K562 (cell line): Measurements from ENCODE around the gene IQUB. TPM values are rescaled to one million over a fixed set of nuclear protein-coding genes. Genes with fewer than 3 reads are reported as not detected.

Source experiments
- ARID4B ChIP-seq: sonication (generic); formaldehyde crosslinking; IDR thresholded peaks from 2 replicates; pipeline ENCODE4 v1.8.0; 2022; ENCODE audit warnings: mild to moderate bottlenecking, missing genetic modification reagents
- ESRRA ChIP-seq: fragments of 450-650 bp; IDR thresholded peaks from 2 replicates; pipeline ENCODE4 v1.6.1; 2014; ENCODE audit warnings: low read depth, mild to moderate bottlenecking, moderate library complexity, borderline replicate concordance
- FOXM1 ChIP-seq, 2 experiments: fragments of 450-650 bp in 1 of 2; sonication (generic) in 1 of 2; formaldehyde crosslinking in 1 of 2; IDR thresholded peaks; 2 replicates each; pipeline versions ENCODE4 v1.6.1 to v1.9.0; 2017 to 2022; ENCODE audit warnings: low read depth in 2 of 2, mild to moderate bottlenecking in 2 of 2, missing genetic modification reagents in 1 of 2, moderate library complexity in 1 of 2
- HEY1 ChIP-seq: fragments of 250-450 bp; sonication (Bioruptor Pico); IDR thresholded peaks from 2 replicates; pipeline ENCODE4 v1.5.0; 2020; ENCODE audit warnings: mild to moderate bottlenecking, moderate library complexity, borderline replicate concordance
- HNRNPK ChIP-seq: fragments of 200-400 bp; formaldehyde crosslinking; IDR thresholded peaks from one replicate; pipeline ENCODE4 v1.6.1; 2018; ENCODE audit warnings: mild to moderate bottlenecking, low read depth, low read length; ENCODE audit not compliant: poor library complexity, severe bottlenecking
- HNRNPLL ChIP-seq: fragments of 200-400 bp; formaldehyde crosslinking; IDR thresholded peaks from 2 replicates; pipeline ENCODE4 v1.6.1; 2017; ENCODE audit warnings: low read length, low read depth, mild to moderate bottlenecking; ENCODE audit not compliant: poor library complexity, severe bottlenecking
- HOXB6 ChIP-seq: fragments of 250-450 bp; sonication (Bioruptor Pico); IDR thresholded peaks from 2 replicates; pipeline ENCODE4 v1.5.1; 2022; ENCODE audit warnings: mild to moderate bottlenecking, borderline replicate concordance
- ILF3 ChIP-seq: fragments of 450-650 bp; IDR thresholded peaks from 2 replicates; pipeline ENCODE4 v1.6.1; 2018; ENCODE audit warnings: antibody characterized with exemption, mild to moderate bottlenecking, moderate library complexity, borderline replicate concordance
- JUND ChIP-seq, 2 experiments: IDR thresholded peaks; 2 replicates in 1 of 2; 3 replicates in 1 of 2; pipeline ENCODE4 v1.6.1; 2011; ENCODE audit warnings: borderline replicate concordance in 2 of 2, low read depth in 2 of 2, low read length in 2 of 2, improper control_type of control experiment in 1 of 2, missing biosample characterization in 1 of 2, missing genetic modification characterization in 1 of 2, missing genetic modification reagents in 1 of 2
- MED1 ChIP-seq: sonication (generic); formaldehyde crosslinking; IDR thresholded peaks from 2 replicates; pipeline ENCODE4 v1.8.1; 2023; ENCODE audit warnings: missing genetic modification reagents, borderline replicate concordance
- MEIS2 ChIP-seq: fragments of 450-650 bp; IDR thresholded peaks from 2 replicates; pipeline ENCODE4 v1.6.1; 2014; ENCODE audit warnings: mild to moderate bottlenecking; ENCODE audit not compliant: partially characterized antibody
- MIER1 ChIP-seq: fragments of 450-650 bp; IDR thresholded peaks from 2 replicates; pipeline ENCODE4 v1.6.1; 2016; ENCODE audit warnings: antibody characterized with exemption, mild to moderate bottlenecking, low read depth
- PHF8 ChIP-seq: fragments of 200-600 bp; sonication (generic); IDR thresholded peaks from 2 replicates; pipeline ENCODE4 v1.6.1; 2012; ENCODE audit warnings: mixed run types, mild to moderate bottlenecking, inconsistent platforms, low read length, moderate library complexity, borderline replicate concordance
- POLR2AphosphoS2 ChIP-seq: IDR thresholded peaks from 2 replicates; pipeline ENCODE4 v1.6.1; 2012; ENCODE audit warnings: low read length, improper control_type of control experiment
- RBM39 ChIP-seq: fragments of 200-400 bp; formaldehyde crosslinking; optimal IDR thresholded peaks from 2 replicates; pipeline ENCODE3; 2018; ENCODE audit warnings: low read depth, low read length
- SMAD1 ChIP-seq: fragments of 150-350 bp; IDR thresholded peaks from 2 replicates; pipeline ENCODE4 v1.6.1; 2014; ENCODE audit warnings: low read length, low read depth; ENCODE audit not compliant: partially characterized antibody
- STAT5B ChIP-seq: fragments of 250-450 bp; sonication (Bioruptor Pico); IDR thresholded peaks from 2 replicates; pipeline ENCODE4 v1.8.0; 2021; ENCODE audit warnings: mild to moderate bottlenecking, inconsistent platforms
- TCF7 ChIP-seq: sonication (generic); IDR thresholded peaks from 2 replicates; pipeline ENCODE4 v1.6.1; 2016; ENCODE audit warnings: antibody characterized with exemption, borderline replicate concordance
- THRAP3 ChIP-seq: fragments of 450-650 bp; IDR thresholded peaks from 2 replicates; pipeline ENCODE4 v1.6.1; 2016; ENCODE audit warnings: mild to moderate bottlenecking, inconsistent platforms, borderline replicate concordance
- YY1 ChIP-seq, 3 experiments: IDR thresholded peaks; 2 replicates each; pipeline ENCODE4 v1.6.1; 2011; ENCODE audit warnings: low read length in 2 of 3, mild to moderate bottlenecking in 2 of 3, moderate library complexity in 2 of 3, borderline replicate concordance in 1 of 3, control low read depth in 1 of 3, low read depth in 1 of 3; ENCODE audit not compliant: insufficient read depth in 3 of 3, insufficient replicate concordance in 2 of 3, control insufficient read depth in 1 of 3, insufficient read length in 1 of 3; ENCODE audit errors: extremely low read depth in 1 of 3
- ZSCAN29 ChIP-seq: fragments of 450-650 bp; IDR thresholded peaks from 2 replicates; pipeline ENCODE4 v1.6.1; 2017
- polyA plus RNA-seq, 8 experiments: library from polyadenylated mRNA; depleted of rRNA in 4 of 8; stranded (reverse) in 5 of 8; unstranded in 3 of 8; fragments of >200 nt; fragmentation: Nextera tagmentation in 2 of 8; fragmentation: Illumina TruSeq in 1 of 8; extraction: Ambion mirVana in 2 of 8; extraction: Trizol in 1 of 8; gene quantifications; 2 replicates each; pipeline versions ENCODE4 v1.2.1 to v1.2.3, GENCODE V29; 2011 to 2014; ENCODE audit warnings: inconsistent platforms in 1 of 8, missing spikeins in 1 of 8
- total RNA-seq, 7 experiments: library from RNA; depleted of rRNA in 6 of 7; stranded (reverse); fragments of >200 nt in 6 of 7; fragmentation: Illumina TruSeq in 2 of 7; extraction: Trizol in 2 of 7; gene quantifications; 2 replicates each; pipeline versions ENCODE4 v1.2.1 to v1.2.3, GENCODE V29; 2011 to 2021; ENCODE audit warnings: low replicate concordance in 1 of 7
- TF ChIP-seq, protein P1 (sequence below): fragments of 450-650 bp; IDR thresholded peaks from one replicate; pipeline ENCODE4 v1.6.1; 2018; ENCODE audit warnings: mild to moderate bottlenecking, moderate library complexity; ENCODE audit not compliant: partially characterized antibody

The IQUB gene
- total and polyA plus RNA-seq, 9 of the 15 experiments (the other 6 are each of a cell fraction or from before 2014, with no cell fraction given), result 0.62 to 2.6 (median 1.4) TPM

DNA sequence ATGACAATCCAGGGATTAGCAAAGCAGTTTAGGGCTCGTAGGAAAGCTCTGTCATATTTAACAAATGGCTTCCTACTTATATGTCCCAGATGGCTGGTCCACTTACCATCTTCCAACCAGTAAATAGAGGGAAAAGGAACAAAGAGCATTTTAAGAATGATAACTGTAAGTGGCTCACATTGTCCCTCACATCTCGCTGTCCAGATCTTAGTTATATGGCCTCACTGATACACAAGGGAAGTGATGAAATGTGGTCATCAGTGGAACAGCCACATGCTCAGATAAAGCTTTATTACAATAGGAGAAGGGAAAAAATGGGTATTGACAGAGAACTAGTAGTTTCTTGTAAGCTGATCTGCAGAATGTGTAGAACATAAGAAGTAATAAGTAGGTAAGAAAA lies 35.8 kb downstream of the IQUB start (continued):
- TF ChIP-seq MIER1 (no peak), MED1 (CRISPR knock-in tag) (no peak), TCF7 (no peak), FOXM1 (IDR thresholded peaks at IDR 0.05; ENCODE audit: low read depth) (peak; percentile 58), FOXM1 (CRISPR knock-in tag; IDR thresholded peaks at IDR 0.05; ENCODE audit: low read depth) (no peak), ESRRA (peak; percentile 68; the same call in 1 of the 2 replicates), ILF3 (no peak), HNRNPK (no peak), RBM39 (no peak), STAT5B (no peak), ZSCAN29 (no peak), ARID4B (CRISPR knock-in tag) (no peak), POLR2AphosphoS2 (no peak), PHF8 (no peak), JUND (IDR thresholded peaks at IDR 0.05; ENCODE audit: borderline replicate concordance, low read depth, low read length) (peak; percentile 80), JUND (tag; IDR thresholded peaks at IDR 0.05; ENCODE audit: borderline replicate concordance, low read depth, low read length) (peak; percentile 63; the same call in 1 of the 3 replicates), HNRNPLL (no peak), SMAD1 (no peak), YY1 (IDR thresholded peaks at IDR 0.05; ENCODE audit: borderline replicate concordance in 1 of 3, control insufficient read depth in 1 of 3, extremely low read depth in 1 of 3, insufficient read depth in 3 of 3, insufficient read length in 1 of 3, insufficient replicate concordance in 2 of 3, low read depth in 1 of 3, low read length in 2 of 3) (peak in 1 of 3 experiments; percentile 31), MEIS2 (peak; percentile 88), HEY1 (CRISPR knock-in tag) (no peak), HOXB6 (CRISPR knock-in tag) (no peak), THRAP3 (no peak)
- TF ChIP-seq, protein P1, sequence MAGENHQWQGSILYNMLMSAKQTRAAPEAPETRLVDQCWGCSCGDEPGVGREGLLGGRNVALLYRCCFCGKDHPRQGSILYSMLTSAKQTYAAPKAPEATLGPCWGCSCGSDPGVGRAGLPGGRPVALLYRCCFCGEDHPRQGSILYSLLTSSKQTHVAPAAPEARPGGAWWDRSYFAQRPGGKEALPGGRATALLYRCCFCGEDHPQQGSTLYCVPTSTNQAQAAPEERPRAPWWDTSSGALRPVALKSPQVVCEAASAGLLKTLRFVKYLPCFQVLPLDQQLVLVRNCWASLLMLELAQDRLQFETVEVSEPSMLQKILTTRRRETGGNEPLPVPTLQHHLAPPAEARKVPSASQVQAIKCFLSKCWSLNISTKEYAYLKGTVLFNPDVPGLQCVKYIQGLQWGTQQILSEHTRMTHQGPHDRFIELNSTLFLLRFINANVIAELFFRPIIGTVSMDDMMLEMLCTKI, result no peak
